Stimulated activated CD4-positive, alpha-beta T cell treated with anti-CD3 and anti-CD28 coated beads, TNF-alpha, amount 100 ng/mL, for 48 hours (primary cell): ENCODE measurements around the gene ALDH1A1.

Source experiments
- DNase-seq, 3 donors: peaks; one replicate each; pipeline ENCODE4 v3.0.0-alpha.2; 2020; ENCODE audit warnings: low read depth in 3 of 3

ALDH1A1 gene

DNA sequence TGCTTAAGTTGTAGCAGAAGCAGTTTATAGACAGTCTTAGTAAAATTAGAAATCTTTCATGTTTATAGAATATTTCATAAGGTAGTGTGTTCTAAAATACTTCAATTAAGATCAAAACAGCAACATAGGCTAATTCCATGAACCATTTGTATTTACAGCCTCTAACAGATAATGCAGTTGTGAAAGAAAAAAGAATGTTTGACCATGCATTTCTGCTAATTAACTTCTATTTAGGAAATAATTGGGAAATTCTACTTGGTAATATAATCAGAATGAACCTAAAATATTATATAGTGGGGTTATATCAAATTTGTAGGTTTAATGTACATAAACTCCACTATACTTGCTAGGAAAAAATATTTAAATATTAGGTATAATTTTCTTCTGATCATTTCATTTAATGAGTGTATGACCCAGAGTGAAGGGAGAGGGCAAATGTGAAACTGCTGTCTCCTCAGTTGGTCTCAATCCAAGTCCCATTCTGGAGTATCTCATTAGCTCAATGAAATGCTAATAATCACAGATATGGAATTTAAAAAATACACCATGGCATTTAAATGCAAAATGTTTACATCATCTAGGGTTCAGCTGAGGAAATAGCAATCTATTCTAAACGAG lies 34.9 kb downstream of the ALDH1A1 start:
- no peak for DNase-seq

- no peak for DNase-seq
These were observed 37.2 kb downstream of the ALDH1A1 start for GRCh38 chr9:72915659-72916058.

DNA sequence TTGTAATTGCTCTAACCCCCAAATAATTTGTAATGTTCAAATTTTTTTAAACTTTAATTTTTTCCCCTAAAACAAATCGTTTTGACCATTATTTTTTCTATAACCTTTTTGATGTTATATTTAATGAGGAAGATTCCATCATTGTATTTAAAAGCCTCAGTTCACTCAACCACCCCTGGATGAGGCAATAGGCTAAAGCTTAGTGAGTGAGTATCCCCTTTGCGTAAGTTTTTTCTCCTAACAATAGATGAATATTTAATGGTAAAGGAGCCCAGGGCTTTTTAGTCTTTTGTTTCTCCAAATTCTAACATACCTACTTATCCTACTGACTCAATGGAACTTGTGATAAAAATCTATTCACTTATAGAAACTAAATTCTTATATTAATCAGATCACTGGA lies 38.1 kb downstream of the ALDH1A1 start:
- no peak for DNase-seq

GRCh38 chr9:72913382-72914009 lies 39.4 kb downstream of the ALDH1A1 start:
- no peak for DNase-seq

- no peak for DNase-seq
These were observed 40.1 kb downstream of the ALDH1A1 start for GRCh38 chr9:72912476-72913381.

DNA sequence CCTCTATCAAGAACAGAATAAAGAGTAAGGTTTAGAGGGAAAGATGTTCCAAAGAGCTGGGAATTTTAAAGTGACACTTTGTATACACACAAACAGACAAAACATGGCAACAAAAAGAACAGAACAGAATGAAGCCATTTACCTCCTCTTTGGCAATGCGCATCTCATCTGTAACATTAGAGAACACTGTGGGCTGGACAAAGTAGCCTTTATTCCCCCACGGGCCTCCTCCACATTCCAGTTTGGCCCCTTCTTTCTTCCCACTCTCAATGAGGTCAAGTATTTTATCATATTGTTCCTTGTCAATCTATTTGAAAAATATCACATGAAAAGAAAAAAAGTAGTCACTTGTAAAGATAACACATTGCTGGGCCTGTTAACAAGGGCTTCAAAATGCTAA lies 41.0 kb downstream of the ALDH1A1 start:
- DNase-seq, result no peak

- DNase-seq, result no peak
These were observed 41.5 kb downstream of the ALDH1A1 start for GRCh38 chr9:72911247-72911775.

DNA sequence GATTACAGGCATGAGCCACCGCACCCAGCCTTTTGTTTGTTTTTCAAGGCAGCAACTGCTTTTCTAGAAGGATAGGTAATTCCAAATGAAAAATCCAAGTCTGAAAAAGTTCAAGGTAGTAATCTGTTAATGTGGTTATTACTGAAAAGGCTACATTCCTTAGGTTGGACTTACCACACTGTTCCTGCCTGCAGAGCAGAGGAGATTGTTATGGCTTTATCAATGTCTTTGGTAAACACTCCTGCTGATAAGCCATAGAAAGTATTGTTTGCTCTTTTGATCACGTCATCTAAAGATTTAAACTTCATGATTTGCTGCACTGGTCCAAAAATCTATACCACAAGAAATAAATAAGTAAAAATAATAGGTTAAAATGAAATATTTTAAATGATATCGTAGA lies 43.4 kb downstream of the ALDH1A1 start:
- no peak for DNase-seq

DNA sequence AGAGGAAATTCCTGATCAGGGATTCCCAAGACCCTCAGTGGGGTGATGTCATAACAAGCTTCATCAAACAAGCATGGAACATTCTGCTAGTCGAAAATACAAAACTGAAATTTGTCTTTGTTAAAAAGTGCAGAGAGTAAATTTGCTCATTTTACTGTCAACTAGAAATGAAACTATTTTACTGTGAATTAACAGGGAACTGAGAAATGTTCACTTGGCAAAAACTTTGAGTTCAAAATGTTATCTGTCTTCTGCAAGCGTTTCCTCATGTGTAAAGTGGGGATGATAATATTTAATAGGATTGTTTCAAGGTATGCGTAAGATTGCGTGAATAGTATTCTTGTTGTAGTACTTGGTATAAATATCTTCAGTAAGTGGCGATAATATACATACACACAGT lies 45.4 kb downstream of the ALDH1A1 start:
- no peak for DNase-seq

- no peak for DNase-seq
These were observed 46.0 kb downstream of the ALDH1A1 start for GRCh38 chr9:72906810-72907209.

GRCh38 chr9:72905514-72906480 lies 47.1 kb downstream of the ALDH1A1 start:
- no peak for DNase-seq

GRCh38 chr9:72904267-72905093 lies 48.4 kb downstream of the ALDH1A1 start:
- no peak for DNase-seq

- DNase-seq, result no peak
These were observed 49.8 kb downstream of the ALDH1A1 start for GRCh38 chr9:72903103-72903502.

- DNase-seq, result no peak
These were observed 50.6 kb downstream of the ALDH1A1 start for GRCh38 chr9:72902268-72902667.

DNA sequence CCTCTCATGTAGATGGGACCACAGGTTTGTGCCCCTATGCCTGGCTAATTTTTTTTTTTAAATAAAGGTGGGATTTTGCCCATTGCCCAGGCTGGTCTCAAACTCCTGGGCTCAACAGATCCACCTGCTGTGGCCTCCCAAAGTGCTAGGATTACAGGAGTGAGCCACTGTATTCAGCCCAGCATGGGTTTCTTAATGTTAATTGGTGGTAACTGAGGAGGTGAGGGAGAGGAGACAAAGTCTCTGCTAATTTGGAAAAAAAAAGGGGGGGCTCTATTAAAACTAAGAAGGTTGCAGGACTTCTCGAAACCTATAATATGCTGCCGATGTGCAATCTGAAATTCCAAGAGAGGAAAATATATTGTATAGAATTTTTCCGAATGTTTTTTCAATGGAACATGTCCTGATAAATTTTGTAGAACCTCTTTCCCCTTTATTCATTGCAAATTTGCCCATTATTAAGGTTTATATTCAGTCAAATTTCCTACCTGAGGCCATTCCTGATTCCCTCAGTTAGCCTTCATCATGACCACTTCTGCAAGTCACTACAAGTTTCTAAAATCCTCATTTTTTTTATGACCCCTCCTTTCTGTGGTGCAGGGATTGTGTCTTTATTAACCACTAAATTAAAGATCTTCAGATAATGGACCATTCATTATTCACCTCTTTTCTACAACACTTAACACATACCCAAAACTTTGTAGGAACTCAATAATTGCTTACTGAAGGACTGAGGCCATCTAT lies 52.9 kb downstream of the ALDH1A1 start:
- no peak for DNase-seq

DNA sequence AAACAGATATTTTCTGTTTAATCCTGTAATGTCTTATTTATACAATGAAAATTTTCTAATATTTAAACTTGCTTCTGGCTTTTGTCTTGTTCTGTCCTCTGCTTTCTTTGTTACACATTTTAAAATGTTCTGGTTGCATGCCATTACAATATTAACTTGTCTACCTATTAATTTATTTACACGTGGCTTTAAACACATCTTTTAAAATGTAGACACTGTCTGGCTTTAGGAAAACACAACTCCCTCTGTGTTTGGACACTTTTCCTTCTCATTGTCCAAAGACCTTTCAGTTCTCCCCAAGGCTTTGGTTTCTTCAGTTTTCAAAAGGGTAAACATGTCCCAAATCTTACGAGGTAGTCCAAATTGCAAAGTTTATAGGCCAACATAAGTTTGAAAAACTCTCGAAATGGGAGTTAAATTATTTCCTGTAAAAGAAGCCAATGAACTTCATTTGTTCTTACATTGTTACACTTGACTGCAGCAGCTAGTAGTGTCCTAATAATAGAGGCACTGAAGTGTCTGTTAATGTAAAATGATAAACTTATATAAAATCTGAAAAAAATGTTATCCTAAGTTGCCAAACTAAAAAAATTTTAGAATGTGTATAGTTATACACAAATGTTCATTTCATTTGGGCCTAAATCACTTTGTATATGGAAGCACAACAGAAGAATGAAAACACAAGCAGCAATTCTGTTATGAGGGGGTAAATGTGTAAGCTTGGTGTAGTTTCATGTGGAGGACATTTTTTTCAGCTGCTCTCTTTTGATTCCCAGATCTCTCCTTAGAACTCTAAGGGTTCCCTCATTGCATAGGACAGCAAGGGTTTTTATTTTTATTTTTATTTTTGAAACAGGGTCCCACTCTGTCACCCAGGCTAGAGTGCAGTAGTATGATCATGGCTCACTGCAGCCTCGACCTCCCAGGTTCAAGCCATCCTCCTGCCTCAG lies 53.8 kb downstream of the ALDH1A1 start:
- DNase-seq, result no peak

GRCh38 chr9:72898360-72898759 lies 54.5 kb downstream of the ALDH1A1 start:
- no peak for DNase-seq

DNA sequence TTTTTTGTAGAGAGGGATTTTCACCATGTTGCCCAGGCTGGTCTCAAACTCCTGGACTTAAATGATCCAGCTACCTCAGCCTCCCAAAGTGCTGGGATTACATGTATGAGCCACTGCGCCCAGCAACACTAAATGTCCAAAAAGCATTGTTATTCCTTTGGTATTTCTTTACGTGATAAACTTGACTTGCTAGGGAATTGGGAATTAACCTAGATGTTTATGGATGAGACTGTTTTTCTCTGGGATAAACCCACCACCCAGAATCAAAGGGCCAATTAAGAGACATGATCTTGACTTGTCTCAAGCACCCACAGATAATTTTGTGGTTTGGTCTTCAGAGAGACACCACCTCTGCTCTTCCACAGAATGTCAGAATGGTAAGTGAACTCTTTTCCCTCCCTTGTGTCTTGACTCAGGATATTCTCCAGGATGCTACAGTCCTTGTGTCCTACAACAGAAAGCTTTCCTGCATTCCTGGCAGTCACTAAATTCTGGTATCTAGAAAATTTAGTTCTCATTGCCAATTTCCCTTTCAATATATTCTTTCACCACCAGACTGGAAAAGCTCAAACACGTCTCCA lies 55.7 kb downstream of the ALDH1A1 start:
- DNase-seq, result no peak
